H9 (cell line): ENCODE measurements around the gene WDFY3. TPM values are rescaled to one million over a fixed set of nuclear protein-coding genes. Genes with fewer than 3 reads are reported as not detected.

Source experiments
- DNase-seq: peaks from one replicate; pipeline ENCODE4 v3.0.0-alpha.2; 2017
- H2AFZ ChIP-seq: one replicate; pipeline ENCODE4 v1.6.1; 2013; ENCODE audit warnings: mild to moderate bottlenecking, low read length, control low read depth, moderate library complexity
- H2AK5ac ChIP-seq: 2 replicates; pipeline ENCODE4 v1.6.1; 2013; ENCODE audit warnings: low read length, control low read depth, mixed read lengths; ENCODE audit not compliant: insufficient read length
- H2BK120ac ChIP-seq: one replicate; pipeline ENCODE4 v1.6.1; 2013; ENCODE audit warnings: low read depth, mild to moderate bottlenecking, low read length, control low read depth, inconsistent platforms; ENCODE audit not compliant: poor library complexity, severe bottlenecking
- H2BK12ac ChIP-seq: 2 replicates; pipeline ENCODE4 v1.6.1; 2013; ENCODE audit warnings: low read length, control low read depth, mixed read lengths, low read depth; ENCODE audit not compliant: insufficient read length
- H2BK15ac ChIP-seq: 2 replicates; pipeline ENCODE4 v1.6.1; 2013; ENCODE audit warnings: low read depth, low read length, control low read depth
- H2BK20ac ChIP-seq: one replicate; pipeline ENCODE4 v1.6.1; 2013; ENCODE audit warnings: low read depth, mild to moderate bottlenecking, low read length, control low read depth, inconsistent platforms; ENCODE audit not compliant: poor library complexity, severe bottlenecking
- H2BK5ac ChIP-seq: 2 replicates; pipeline ENCODE4 v1.6.1; 2013; ENCODE audit warnings: low read length, control low read depth, mixed read lengths; ENCODE audit not compliant: insufficient read length
- H3K14ac ChIP-seq: 2 replicates; pipeline ENCODE4 v1.6.1; 2013; ENCODE audit warnings: low read length, control low read depth; ENCODE audit not compliant: insufficient read depth
- H3K18ac ChIP-seq: 2 replicates; pipeline ENCODE4 v1.6.1; 2013; ENCODE audit warnings: low read depth, mild to moderate bottlenecking, mixed read lengths, low read length, control low read depth; ENCODE audit not compliant: insufficient read length
- H3K23ac ChIP-seq: 2 replicates; pipeline ENCODE4 v1.6.1; 2013; ENCODE audit warnings: low read length, control low read depth, mixed read lengths, low read depth; ENCODE audit not compliant: insufficient read length
- H3K23me2 ChIP-seq: 2 replicates; pipeline ENCODE4 v1.6.1; 2013; ENCODE audit warnings: low read depth, mild to moderate bottlenecking, mixed read lengths, low read length, control low read depth; ENCODE audit not compliant: insufficient read length, poor library complexity, severe bottlenecking
- H3K27ac ChIP-seq: 2 replicates; pipeline ENCODE4 v1.5.1; 2013; ENCODE audit warnings: low read length, control low read depth, mixed read lengths, low read depth; ENCODE audit not compliant: insufficient read length
- H3K27me3 ChIP-seq: 2 replicates; pipeline ENCODE4 v1.6.1; 2013; ENCODE audit warnings: low read length, control low read depth, inconsistent platforms; ENCODE audit not compliant: insufficient read depth
- H3K4ac ChIP-seq: 2 replicates; pipeline ENCODE4 v1.6.1; 2013; ENCODE audit warnings: low read depth, mild to moderate bottlenecking, control low read depth, inconsistent platforms, low read length, moderate library complexity
- H3K4me1 ChIP-seq: 2 replicates; pipeline ENCODE4 v1.6.1; 2013; ENCODE audit warnings: low read length, control low read depth, inconsistent platforms; ENCODE audit not compliant: insufficient read depth
- H3K4me2 ChIP-seq: 2 replicates; pipeline ENCODE4 v1.6.1; 2013; ENCODE audit warnings: low read length, control low read depth, mixed read lengths; ENCODE audit not compliant: insufficient read length, insufficient read depth
- H3K56ac ChIP-seq: 2 replicates; pipeline ENCODE4 v1.6.1; 2013; ENCODE audit warnings: low read depth, mild to moderate bottlenecking, mixed read lengths, low read length, control low read depth; ENCODE audit not compliant: insufficient read length
- H3K79me1 ChIP-seq: 2 replicates; pipeline ENCODE4 v1.6.1; 2013; ENCODE audit warnings: low read depth, mild to moderate bottlenecking, moderate library complexity, low read length, control low read depth, inconsistent platforms; ENCODE audit not compliant: insufficient read depth, poor library complexity, severe bottlenecking
- H3K79me2 ChIP-seq: 2 replicates; pipeline ENCODE4 v1.6.1; 2013; ENCODE audit warnings: low read length, control low read depth, inconsistent platforms; ENCODE audit not compliant: insufficient read depth
- H3K9ac ChIP-seq: 2 replicates; pipeline ENCODE4 v1.6.1; 2013; ENCODE audit warnings: low read length, control low read depth, mixed read lengths; ENCODE audit not compliant: insufficient read length; ENCODE audit errors: extremely low read depth
- H3K9me3 ChIP-seq: one replicate; pipeline ENCODE4 v1.6.1; 2013; ENCODE audit warnings: low read depth, low read length, inconsistent platforms; ENCODE audit not compliant: control insufficient read depth
- H3T11ph ChIP-seq: one replicate; pipeline ENCODE4 v1.6.1; 2013; ENCODE audit warnings: mild to moderate bottlenecking, low read length, control low read depth, inconsistent platforms
- H4K20me1 ChIP-seq: one replicate; pipeline ENCODE4 v1.6.1; 2013; ENCODE audit not compliant: control insufficient read depth, insufficient read length, insufficient read depth
- H4K5ac ChIP-seq: 2 replicates; pipeline ENCODE4 v1.6.1; 2013; ENCODE audit warnings: low read depth, mild to moderate bottlenecking, mixed read lengths, low read length, control low read depth; ENCODE audit not compliant: insufficient read length
- H4K8ac ChIP-seq: replicated peaks from 2 replicates; pipeline ENCODE4 v1.6.1; 2013; ENCODE audit warnings: low read length, control low read depth, mixed read lengths, low read depth; ENCODE audit not compliant: insufficient read length
- H4K91ac ChIP-seq: 2 replicates; pipeline ENCODE4 v1.6.1; 2013; ENCODE audit warnings: low read depth, mild to moderate bottlenecking, moderate library complexity, mixed read lengths, low read length, control low read depth; ENCODE audit not compliant: insufficient read length
- H3K27ac Mint-ChIP-seq, 3 experiments: 2 replicates in 2 of 3; 3 replicates in 1 of 3; pipeline ENCODE4 v1.8.0; 2020 to 2021; ENCODE audit warnings: mixed read lengths in 3 of 3, mild to moderate bottlenecking in 1 of 3, moderate library complexity in 1 of 3
- H3K27me3 Mint-ChIP-seq: 2 replicates; pipeline ENCODE4 v1.8.0; 2021; ENCODE audit warnings: low read depth, mild to moderate bottlenecking, moderate library complexity, mixed read lengths
- H3K36me3 Mint-ChIP-seq, 3 experiments: 2 replicates in 2 of 3; 3 replicates in 1 of 3; pipeline ENCODE4 v1.8.0; 2020 to 2021; ENCODE audit warnings: low read depth in 3 of 3, mixed read lengths in 3 of 3; ENCODE audit not compliant: insufficient read depth in 1 of 3
- H3K4me1 Mint-ChIP-seq, 2 experiments: 2 replicates each; pipeline ENCODE4 v1.8.0; 2020; ENCODE audit warnings: mixed read lengths in 2 of 2
- H3K4me3 Mint-ChIP-seq, 2 experiments: 2 replicates in 1 of 2; 3 replicates in 1 of 2; pipeline ENCODE4 v1.8.0; 2020 to 2021; ENCODE audit warnings: mild to moderate bottlenecking in 2 of 2, mixed read lengths in 2 of 2, moderate library complexity in 1 of 2
- H3K9me3 Mint-ChIP-seq, 2 experiments: 2 replicates in 1 of 2; 3 replicates in 1 of 2; pipeline ENCODE4 v1.8.0; 2020; ENCODE audit warnings: mild to moderate bottlenecking in 2 of 2, mixed read lengths in 2 of 2, moderate library complexity in 1 of 2
- WGBS: extraction: QIAGEN DNeasy Blood & Tissue Kit; methylation state at CpG from one replicate; pipeline ENCODE4 v1.1.7; 2013; ENCODE audit warnings: missing lambda C conversion rate, low lambda C conversion rate, mixed read lengths; ENCODE audit not compliant: insufficient read length; ENCODE audit errors: extremely low coverage; 5-methylcytosine and 5-hydroxymethylcytosine counted together
- total RNA-seq: library from RNA; stranded (reverse); gene quantifications from 2 replicates; pipeline ENCODE4 v1.2.1, GENCODE V29; 2021
- TF ChIP-seq, protein P1 (sequence below): fragments of 200-600 bp; sonication (generic); conservative IDR thresholded peaks from 3 replicates; pipeline ENCODE4 v1.8.0; 2021; ENCODE audit warnings: antibody characterized with exemption, mild to moderate bottlenecking

WDFY3 gene
- total RNA-seq, 1 experiment from 2014 or later, result 54.6 TPM

DNA sequence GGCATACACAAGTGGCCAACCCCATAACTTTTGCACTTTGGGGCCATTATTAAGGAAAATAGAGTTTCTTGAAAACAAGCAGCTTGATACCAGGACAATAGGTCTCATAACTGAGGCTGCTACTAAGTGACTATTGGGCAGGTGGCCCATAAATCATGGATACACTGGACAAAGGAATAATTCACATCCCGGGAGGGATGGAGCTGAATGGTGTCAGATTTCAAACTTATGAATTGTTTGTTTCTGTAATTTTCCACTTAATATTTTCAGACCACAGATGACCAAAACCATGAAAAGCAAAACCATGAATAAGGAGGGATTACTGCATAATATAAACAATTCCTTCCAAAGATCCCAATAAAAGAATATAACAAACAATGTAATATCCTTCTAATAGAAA lies 114.4 kb downstream of the WDFY3 start:
- no peak overlapping the region for H3T11ph ChIP-seq
- peaks cover 4% of the 10 kb centered on the region; the same call in 1 of the 2 replicates for H3K4me1 ChIP-seq
- no peak overlapping the region for H3K14ac ChIP-seq
- H4K5ac ChIP-seq, result no peak overlapping the region
- no peaks in the 10 kb centered on the region for H3K27me3 ChIP-seq
- WGBS, result no CpG with 5 or more reads among the region's 1 CpG
- TF ChIP-seq, protein P1, sequence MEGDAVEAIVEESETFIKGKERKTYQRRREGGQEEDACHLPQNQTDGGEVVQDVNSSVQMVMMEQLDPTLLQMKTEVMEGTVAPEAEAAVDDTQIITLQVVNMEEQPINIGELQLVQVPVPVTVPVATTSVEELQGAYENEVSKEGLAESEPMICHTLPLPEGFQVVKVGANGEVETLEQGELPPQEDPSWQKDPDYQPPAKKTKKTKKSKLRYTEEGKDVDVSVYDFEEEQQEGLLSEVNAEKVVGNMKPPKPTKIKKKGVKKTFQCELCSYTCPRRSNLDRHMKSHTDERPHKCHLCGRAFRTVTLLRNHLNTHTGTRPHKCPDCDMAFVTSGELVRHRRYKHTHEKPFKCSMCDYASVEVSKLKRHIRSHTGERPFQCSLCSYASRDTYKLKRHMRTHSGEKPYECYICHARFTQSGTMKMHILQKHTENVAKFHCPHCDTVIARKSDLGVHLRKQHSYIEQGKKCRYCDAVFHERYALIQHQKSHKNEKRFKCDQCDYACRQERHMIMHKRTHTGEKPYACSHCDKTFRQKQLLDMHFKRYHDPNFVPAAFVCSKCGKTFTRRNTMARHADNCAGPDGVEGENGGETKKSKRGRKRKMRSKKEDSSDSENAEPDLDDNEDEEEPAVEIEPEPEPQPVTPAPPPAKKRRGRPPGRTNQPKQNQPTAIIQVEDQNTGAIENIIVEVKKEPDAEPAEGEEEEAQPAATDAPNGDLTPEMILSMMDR, result no peak
- no peak overlapping the region for H4K8ac ChIP-seq
- no peak overlapping the region for H3K4me2 ChIP-seq
- H3K56ac ChIP-seq, result no peak overlapping the region
- H2BK15ac ChIP-seq, result no peak overlapping the region; the same call in 1 of the 2 replicates
- Mint-ChIP-seq H3K4me3 (no peak overlapping the region), H3K9me3 (no peaks in the 10 kb centered on the region), H3K27ac (no peak overlapping the region; a peak in 1 of 7 replicates), H3K27me3 (no peaks in the 10 kb centered on the region), H3K4me1 (peaks cover 9 to 12% of the 10 kb centered on the region in 2 experiments), H3K36me3 (peaks cover 17 to 30% (median 25%) of the 10 kb centered on the region in 3 experiments)
- H2AK5ac ChIP-seq, result no peak overlapping the region
- no peak for DNase-seq
- H2BK12ac ChIP-seq, result no peak overlapping the region
- no peak overlapping the region for H3K23ac ChIP-seq
- no peak overlapping the region for H2BK120ac ChIP-seq
- no peak overlapping the region for H3K4ac ChIP-seq
- no peak overlapping the region for H4K91ac ChIP-seq
- H2AFZ ChIP-seq, result no peak overlapping the region
- H4K20me1 ChIP-seq, result no peaks in the 10 kb centered on the region
- H2BK5ac ChIP-seq, result no peak overlapping the region
- no peaks in the 10 kb centered on the region; the same call in 1 of the 2 replicates for H3K79me2 ChIP-seq
- H3K79me1 ChIP-seq, result no peaks in the 10 kb centered on the region
- H3K9me3 ChIP-seq, result no peaks in the 10 kb centered on the region
- H2BK20ac ChIP-seq, result no peak overlapping the region
- no peak overlapping the region for H3K27ac ChIP-seq
- H3K9ac ChIP-seq, result no peak overlapping the region
- H3K18ac ChIP-seq, result no peak overlapping the region
- H3K23me2 ChIP-seq, result no peaks in the 10 kb centered on the region
